T-helper 1 cell treated with Interleukin-12 subunit alpha and Interleukin-12 subunit beta and Interleukin-4 antibody, amounts not matched to agents 30 μg/mL and 1 μg/mL, for 36 hours (primary cell): ENCODE data around the gene RNASEH2B.
A peak's percentile ranks its signal among the peaks of the same experiment; 100 is the strongest.

Source experiments
- H3K27ac Mint-ChIP-seq: one replicate; pipeline ENCODE4 v1.8.0; 2021; ENCODE audit warnings: mild to moderate bottlenecking, mixed read lengths
- H3K27me3 Mint-ChIP-seq: one replicate; pipeline ENCODE4 v1.8.0; 2021; ENCODE audit warnings: low read depth, mixed read lengths
- H3K36me3 Mint-ChIP-seq: one replicate; pipeline ENCODE4 v1.8.0; 2021; ENCODE audit warnings: low read depth, mixed read lengths
- H3K4me1 Mint-ChIP-seq: one replicate; pipeline ENCODE4 v1.8.0; 2021; ENCODE audit warnings: low read depth, mixed read lengths
- H3K4me3 Mint-ChIP-seq: one replicate; pipeline ENCODE4 v1.8.0; 2021; ENCODE audit warnings: mild to moderate bottlenecking, moderate library complexity, mixed read lengths
- H3K9me3 Mint-ChIP-seq: one replicate; pipeline ENCODE4 v1.8.0; 2021; ENCODE audit warnings: mixed read lengths

The RNASEH2B gene

DNA sequence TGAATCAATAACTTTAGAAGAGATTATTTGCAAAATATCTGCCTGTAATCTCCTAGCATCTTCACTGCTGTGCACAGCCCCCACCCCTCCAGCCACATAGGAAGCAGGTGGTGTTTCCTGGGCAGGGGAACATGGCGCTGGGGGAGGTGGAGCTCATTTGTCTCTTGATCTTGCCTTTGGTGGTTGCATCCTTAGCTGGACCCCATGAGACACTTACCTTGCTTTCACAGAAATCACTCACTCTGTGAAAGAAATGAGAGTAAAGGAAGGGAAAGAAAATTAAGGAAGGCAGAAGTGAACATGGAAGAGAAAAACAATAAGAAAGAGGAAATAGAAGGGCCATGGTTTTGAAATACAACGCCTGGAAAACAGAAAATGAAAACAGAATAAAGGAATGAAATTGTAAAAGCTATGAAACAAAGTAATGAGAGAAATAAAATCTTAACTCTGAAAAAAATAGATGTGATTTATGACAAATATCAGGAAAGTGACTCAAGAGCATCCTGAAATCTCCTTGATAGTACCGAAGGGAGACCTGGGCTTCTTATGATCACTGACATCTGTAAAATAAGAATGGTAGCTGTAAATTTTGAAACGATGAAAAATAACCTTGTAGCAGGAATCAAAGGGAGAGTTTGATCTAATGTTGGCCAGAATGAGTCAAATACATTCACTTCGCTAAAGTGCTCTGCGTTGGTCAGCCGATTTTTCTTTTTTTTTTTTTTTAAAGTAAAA lies 17.2 kb upstream of the RNASEH2B start:
- Mint-ChIP-seq H3K36me3 (peaks cover 14% of the 10 kb centered on the region), H3K4me3 (peak overlapping the region; percentile 83)

DNA sequence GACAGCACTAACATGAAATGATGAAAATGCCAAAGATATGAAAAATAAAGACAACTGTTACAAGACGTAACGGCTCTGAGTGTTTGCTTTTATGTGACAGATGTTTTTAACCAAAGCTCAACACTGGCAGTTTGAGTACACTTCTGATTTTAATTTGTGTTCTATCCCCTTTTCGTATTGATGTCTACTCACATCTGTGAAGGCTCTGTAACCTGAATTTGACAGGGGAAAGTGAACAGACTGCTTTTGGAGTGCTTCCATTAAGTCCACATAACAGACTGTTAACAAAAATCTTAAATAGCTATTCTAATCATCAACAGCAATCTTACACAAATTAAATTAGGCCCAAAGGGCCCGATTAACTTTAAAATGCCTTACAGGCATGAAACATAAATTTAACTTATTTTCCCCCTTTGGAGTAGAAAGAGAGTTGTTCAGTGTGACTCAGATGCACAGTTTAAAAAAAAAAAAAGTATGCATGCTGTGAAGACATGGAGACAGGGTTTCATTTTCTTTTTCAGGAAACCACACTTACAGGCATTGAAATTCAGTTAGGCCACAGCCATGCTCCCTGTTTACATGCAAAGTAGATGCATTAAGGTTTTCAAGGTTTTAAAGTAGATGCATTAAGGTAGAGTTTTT lies 16.3 kb upstream of the RNASEH2B start:
- Mint-ChIP-seq H3K36me3 (peaks cover 15% of the 10 kb centered on the region), H3K27ac (peak overlapping the region; percentile 96), H3K27me3 (no peaks in the 10 kb centered on the region), H3K9me3 (peaks cover 5% of the 10 kb centered on the region), H3K4me1 (peaks cover 43% of the 10 kb centered on the region), H3K4me3 (peak overlapping the region; percentile 66)

More for the DNA sequence above, 17.2 kb upstream of the RNASEH2B start:
- Mint-ChIP-seq H3K9me3 (peaks cover 5% of the 10 kb centered on the region), H3K27me3 (no peaks in the 10 kb centered on the region), H3K27ac (peak overlapping the region; percentile 96), H3K4me1 (peaks cover 41% of the 10 kb centered on the region)

DNA sequence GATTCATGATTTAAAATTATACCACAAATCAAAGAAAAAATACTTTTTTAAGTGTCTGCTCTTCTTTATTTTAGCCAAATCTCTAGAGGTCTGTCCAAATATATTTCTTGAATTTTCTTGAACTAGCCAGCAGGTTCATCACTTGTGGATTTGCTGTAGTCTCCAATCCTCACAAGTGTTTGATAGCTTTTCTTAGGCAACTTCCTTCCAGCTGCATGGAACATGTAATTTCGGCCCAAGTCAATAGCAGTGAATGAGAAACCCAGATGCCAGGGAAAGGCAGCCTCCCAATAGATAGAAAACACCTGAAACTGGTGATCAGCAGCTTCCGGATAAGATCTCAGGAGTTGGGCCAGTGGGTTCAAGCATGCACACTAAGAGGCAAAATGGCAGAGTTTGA lies 15.6 kb upstream of the RNASEH2B start:
- Mint-ChIP-seq H3K4me3 (no peak overlapping the region), H3K36me3 (peaks cover 15% of the 10 kb centered on the region), H3K4me1 (peaks cover 43% of the 10 kb centered on the region), H3K9me3 (peaks cover 5% of the 10 kb centered on the region), H3K27me3 (no peaks in the 10 kb centered on the region), H3K27ac (peak overlapping the region; percentile 96)

DNA sequence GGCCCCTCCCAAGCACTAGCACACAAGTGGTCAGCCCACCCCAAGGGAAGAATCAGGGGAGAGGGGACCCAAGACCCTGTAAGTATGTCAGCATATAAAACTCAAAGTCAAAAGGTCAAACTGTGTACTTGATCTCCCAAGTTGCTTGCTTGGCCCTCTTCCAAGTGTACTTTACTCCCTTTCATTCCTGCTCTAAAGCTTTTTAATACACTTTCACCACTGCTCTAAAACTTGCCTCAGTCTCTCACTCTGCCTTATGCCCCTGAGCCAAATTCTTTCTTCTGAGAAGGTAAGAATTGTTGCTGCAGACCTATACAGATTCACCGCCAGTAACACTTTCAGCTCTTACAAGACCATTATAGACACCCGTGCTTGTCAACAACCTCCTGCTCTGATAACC lies 15.1 kb upstream of the RNASEH2B start:
- H3K4me3 Mint-ChIP-seq: peak overlapping the region; percentile 3
- peaks cover 5% of the 10 kb centered on the region for H3K9me3 Mint-ChIP-seq

DNA sequence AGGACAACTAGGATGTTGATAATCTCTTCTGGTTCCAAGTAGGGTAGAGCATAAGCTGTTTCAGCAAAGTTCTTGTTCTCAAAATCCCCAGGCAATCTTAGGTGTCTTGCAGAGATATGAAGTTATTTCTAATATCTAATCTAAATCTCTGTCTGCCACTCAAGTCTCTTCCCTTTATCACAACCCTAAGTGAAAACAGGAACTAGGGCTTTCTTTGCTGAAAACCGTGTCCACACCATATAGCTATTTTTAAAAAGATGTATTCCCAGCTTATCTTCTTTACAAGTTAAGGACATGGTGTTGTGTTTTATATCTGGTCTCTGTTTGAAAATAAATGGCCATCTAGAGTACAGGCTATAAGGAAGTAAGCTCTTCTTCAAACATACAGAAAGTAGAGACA lies 11.3 kb upstream of the RNASEH2B start:
- no peak overlapping the region for H3K27ac Mint-ChIP-seq

More for the DNA sequence above, 15.1 kb upstream of the RNASEH2B start:
- Mint-ChIP-seq H3K4me1 (peaks cover 43% of the 10 kb centered on the region), H3K36me3 (peaks cover 15% of the 10 kb centered on the region), H3K27ac (peak overlapping the region; percentile 96), H3K27me3 (no peaks in the 10 kb centered on the region)

DNA sequence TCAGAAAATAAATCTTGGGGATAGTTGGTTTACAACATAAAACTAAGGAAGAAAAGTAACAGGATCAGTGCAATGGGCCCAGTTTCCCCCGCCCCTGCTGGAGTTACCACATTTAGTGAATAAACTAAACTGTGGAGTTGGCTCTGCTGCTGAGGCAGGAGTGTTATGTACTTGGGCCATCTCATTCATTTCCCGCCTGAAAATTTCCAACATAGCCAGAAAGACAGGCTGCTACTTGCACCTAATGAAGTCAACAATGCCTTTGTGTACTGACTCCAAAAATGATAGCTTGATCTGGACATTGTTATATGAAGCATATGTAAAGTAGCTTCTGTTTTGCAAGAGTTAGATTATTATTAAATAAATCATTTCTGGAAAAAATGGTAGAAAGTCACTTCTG lies 7.9 kb upstream of the RNASEH2B start:
- Mint-ChIP-seq H3K4me1 (peaks cover 2% of the 10 kb centered on the region), H3K4me3 (no peak overlapping the region), H3K36me3 (peaks cover 4% of the 10 kb centered on the region), H3K27me3 (no peaks in the 10 kb centered on the region), H3K27ac (no peak overlapping the region), H3K9me3 (no peaks in the 10 kb centered on the region)

More for the DNA sequence above, 11.3 kb upstream of the RNASEH2B start:
- peaks cover 15% of the 10 kb centered on the region for H3K36me3 Mint-ChIP-seq
- no peak overlapping the region for H3K4me3 Mint-ChIP-seq
- peaks cover 18% of the 10 kb centered on the region for H3K4me1 Mint-ChIP-seq
- H3K27me3 Mint-ChIP-seq: no peaks in the 10 kb centered on the region
- H3K9me3 Mint-ChIP-seq: peaks cover 5% of the 10 kb centered on the region

DNA sequence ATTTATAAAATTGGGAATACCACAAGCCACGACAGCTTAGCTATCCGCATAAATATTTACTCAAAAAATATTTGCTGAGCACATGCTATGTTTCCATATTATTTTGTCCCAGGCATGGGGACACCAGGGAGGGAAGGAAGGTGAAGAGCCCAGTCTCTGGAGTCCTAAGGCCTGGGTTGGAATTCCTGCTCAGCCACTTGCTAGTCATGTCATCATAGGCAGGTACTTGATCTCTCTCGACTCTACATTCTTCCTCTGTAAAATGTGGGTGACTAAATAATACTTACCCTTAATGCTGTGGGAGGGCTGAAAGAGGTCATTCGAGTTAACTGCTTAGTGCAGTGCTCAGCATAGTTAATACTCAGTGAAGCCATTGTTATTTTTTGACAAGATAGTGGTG lies 4.3 kb upstream of the RNASEH2B start:
- peaks cover 2% of the 10 kb centered on the region for H3K36me3 Mint-ChIP-seq
- H3K9me3 Mint-ChIP-seq: no peaks in the 10 kb centered on the region
- no peak overlapping the region for H3K4me3 Mint-ChIP-seq
- H3K4me1 Mint-ChIP-seq: peaks cover 6% of the 10 kb centered on the region
- no peak overlapping the region for H3K27ac Mint-ChIP-seq
- no peaks in the 10 kb centered on the region for H3K27me3 Mint-ChIP-seq

DNA sequence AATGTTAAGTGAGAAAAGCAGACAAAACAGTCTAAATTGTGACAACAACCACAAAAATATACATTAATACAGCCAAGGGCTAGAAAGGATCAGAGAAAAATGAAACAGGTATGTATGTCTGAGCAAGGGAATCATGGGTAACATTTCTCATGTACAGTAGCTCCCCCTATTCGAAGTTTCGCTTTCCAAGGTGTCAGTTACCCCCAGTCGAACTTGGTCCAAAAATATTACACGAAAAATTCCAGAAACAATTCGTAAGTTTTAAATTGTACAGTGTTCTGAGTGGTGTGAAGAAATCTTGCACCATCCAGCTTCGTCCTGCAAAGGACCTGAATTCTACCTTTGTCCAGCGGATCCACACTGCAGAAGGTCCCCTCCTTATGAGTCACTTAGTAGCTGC lies 1.8 kb upstream of the RNASEH2B start:
- no peak overlapping the region for H3K4me3 Mint-ChIP-seq
- no peaks in the 10 kb centered on the region for H3K27me3 Mint-ChIP-seq
- peaks cover 23% of the 10 kb centered on the region for H3K4me1 Mint-ChIP-seq
- H3K36me3 Mint-ChIP-seq: peaks cover 8% of the 10 kb centered on the region
- no peaks in the 10 kb centered on the region for H3K9me3 Mint-ChIP-seq
- no peak overlapping the region for H3K27ac Mint-ChIP-seq

DNA sequence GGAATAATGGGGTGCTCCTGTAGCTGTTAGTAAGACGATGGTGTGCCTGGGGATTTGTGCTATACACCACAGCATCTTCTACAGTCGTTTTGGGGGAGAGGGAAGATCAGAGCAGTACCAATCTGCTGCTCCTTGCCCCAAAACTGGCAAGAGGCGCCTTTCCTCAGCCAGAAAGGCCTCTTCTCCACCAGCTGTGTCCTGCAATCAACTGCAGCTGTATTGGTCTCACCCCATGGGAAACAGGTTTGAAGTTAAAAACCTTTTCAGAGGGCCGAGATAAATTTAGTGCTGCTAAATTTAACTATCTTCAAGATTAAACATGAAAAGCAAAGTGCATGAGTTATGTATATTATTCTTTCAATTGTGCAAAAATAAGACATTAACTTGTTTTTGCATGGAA lies 1.2 kb upstream of the RNASEH2B start:
- Mint-ChIP-seq H3K36me3 (peaks cover 8% of the 10 kb centered on the region), H3K27me3 (no peaks in the 10 kb centered on the region), H3K9me3 (no peaks in the 10 kb centered on the region), H3K4me3 (no peak overlapping the region), H3K27ac (no peak overlapping the region), H3K4me1 (peaks cover 23% of the 10 kb centered on the region)

DNA sequence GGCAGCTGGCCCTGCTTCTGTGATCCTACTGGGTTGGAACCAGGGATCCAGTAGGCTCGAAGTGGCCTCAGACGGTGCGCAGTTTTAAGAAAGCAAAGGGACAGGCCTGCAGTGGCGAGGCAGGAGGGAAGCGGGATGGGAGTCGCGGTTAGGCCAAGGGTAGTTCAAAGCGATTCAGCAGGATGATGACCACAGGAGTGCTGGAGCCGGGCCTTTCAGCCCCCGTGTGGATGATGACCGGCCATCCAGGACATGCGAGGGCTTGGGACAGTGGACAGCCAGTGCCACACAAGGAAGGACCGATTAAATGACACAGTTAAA lies 854 bp downstream of the RNASEH2B start:
- Mint-ChIP-seq H3K36me3 (peaks cover 12% of the 10 kb centered on the region), H3K27ac (peak overlapping the region; percentile 94), H3K4me3 (peak overlapping the region; percentile 96), H3K4me1 (peaks cover 38% of the 10 kb centered on the region), H3K9me3 (no peaks in the 10 kb centered on the region), H3K27me3 (no peaks in the 10 kb centered on the region)

DNA sequence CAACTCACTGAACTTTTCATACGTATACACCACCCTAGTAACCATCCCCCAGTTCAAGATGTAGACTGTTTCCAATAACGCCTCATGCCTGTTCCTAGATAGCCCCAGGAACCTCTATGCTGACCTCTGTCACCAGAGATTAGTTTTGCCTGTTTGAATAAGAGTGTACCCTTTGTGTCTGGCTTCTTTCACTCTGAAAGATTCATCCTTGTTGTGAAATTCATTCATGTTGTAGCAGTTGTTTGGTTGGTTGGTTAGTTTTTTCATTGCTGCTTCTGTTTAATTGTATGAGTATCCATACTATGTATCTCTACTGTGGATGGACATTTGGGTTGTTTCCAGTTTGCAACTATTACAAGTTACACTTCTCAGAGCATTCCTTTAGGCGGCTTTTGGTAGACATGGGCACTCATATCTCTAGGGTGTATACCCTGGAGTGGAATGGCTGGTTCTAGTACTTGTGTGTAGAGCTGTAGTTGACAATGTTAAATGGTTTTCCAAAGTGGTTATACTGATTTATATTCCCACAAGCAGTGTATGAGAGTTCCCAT lies 1.6 kb downstream of the RNASEH2B start:
- Mint-ChIP-seq H3K27ac (peak overlapping the region; percentile 94), H3K27me3 (no peaks in the 10 kb centered on the region), H3K4me1 (peaks cover 43% of the 10 kb centered on the region), H3K4me3 (peak overlapping the region; percentile 96), H3K9me3 (no peaks in the 10 kb centered on the region), H3K36me3 (peaks cover 12% of the 10 kb centered on the region)

DNA sequence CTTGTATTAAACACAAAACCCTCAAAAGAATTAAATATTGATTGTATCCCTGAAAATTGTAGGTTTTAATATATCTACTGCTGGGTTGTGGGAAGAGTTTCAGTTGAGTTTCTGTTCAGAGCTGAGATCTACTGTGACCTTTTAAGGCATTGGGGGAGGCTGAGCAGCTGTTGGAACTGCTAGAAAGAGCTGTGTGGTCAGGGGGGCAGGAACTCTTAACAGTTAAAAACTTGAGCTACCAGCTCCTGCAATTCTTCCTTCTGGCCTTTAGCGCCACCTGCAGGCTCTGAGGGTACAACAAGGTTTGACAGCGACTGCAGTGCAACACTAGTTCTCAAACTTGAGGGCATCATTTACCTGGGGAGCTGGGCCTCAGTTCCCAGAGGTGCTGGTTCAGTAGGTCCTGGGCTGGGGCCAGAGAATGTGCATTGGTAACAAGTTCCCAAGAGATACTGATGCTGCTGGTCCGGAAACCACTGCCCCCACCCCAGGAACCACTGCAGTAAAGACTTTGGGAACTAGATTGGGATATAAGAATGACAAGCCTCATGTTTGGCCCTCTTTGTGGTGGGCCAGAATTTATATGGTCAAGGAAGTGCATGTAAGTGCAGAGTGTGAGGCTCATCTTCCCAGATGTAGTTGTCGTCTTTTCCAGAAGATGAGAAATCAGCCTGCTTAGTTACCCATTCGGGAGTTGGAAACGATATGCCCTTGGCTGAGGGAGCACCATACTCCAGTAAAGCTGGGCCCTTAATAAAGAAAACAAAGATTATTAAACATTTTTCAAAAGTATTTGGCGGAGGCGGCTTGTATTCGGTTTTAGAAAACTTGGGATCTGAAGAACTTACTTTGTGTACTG lies 2.6 kb downstream of the RNASEH2B start:
- H3K27ac Mint-ChIP-seq: peak overlapping the region; percentile 94
- H3K4me3 Mint-ChIP-seq: peak overlapping the region; percentile 96
- peaks cover 14% of the 10 kb centered on the region for H3K36me3 Mint-ChIP-seq
- peaks cover 52% of the 10 kb centered on the region for H3K4me1 Mint-ChIP-seq
- no peaks in the 10 kb centered on the region for H3K9me3 Mint-ChIP-seq
- no peaks in the 10 kb centered on the region for H3K27me3 Mint-ChIP-seq

DNA sequence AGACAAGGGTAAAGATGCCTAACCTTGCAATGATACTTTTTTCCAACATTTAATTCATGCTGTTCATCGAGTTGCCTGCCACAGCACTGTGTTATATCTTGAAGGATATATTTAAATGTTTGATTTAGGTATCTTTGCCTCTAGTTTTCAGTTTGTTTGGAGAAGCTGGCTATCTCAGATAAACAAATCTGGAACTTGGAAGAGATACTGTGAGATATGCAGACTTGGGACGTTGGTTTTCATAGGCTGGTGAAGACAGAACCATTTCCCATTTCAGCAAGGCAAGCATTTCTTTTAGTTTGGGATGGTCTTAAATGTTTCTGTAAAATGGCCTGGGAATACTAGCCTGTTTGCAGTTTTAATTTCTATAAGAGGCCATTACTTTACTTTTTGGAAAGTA lies 3.3 kb downstream of the RNASEH2B start:
- H3K27ac Mint-ChIP-seq: no peak overlapping the region

DNA sequence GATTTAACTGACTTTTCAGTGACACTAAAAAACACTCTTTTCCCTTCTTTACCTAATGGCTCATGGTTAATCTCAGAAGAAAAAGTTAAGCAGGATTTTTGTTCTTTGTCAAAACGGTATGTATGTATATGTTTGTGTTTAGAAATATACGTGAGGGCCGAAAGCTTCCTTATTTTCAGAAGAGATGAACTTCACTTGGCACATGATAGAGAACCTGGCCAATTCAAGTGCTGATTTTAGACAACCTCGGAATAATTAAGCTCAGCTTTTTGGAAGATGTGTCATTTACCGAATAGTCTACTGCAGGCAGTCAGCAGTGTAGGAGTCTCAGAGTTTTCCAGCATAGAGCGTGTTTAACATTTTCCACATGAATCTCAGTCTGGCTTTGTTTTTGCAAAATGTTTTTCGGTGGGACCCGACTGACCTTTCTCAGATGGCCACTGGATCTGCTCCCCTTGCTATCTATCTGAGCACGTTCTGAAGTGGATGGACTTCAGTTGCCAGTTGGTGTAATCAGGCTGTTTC lies 4.6 kb downstream of the RNASEH2B start:
- Mint-ChIP-seq H3K27ac (peak overlapping the region; percentile 27), H3K36me3 (peaks cover 18% of the 10 kb centered on the region), H3K4me1 (peaks cover 58% of the 10 kb centered on the region), H3K27me3 (no peaks in the 10 kb centered on the region), H3K9me3 (no peaks in the 10 kb centered on the region), H3K4me3 (no peak overlapping the region)

More for the DNA sequence above, 3.3 kb downstream of the RNASEH2B start:
- Mint-ChIP-seq H3K9me3 (no peaks in the 10 kb centered on the region), H3K36me3 (peaks cover 14% of the 10 kb centered on the region), H3K27me3 (no peaks in the 10 kb centered on the region), H3K4me3 (no peak overlapping the region), H3K4me1 (peaks cover 54% of the 10 kb centered on the region)
